ENCODE measurements around the gene ORM2. TPM values are rescaled to one million over a fixed set of nuclear protein-coding genes. Genes with fewer than 3 reads are reported as not detected.
"Not testable (repeated sequence)": the region's sequence is repeated elsewhere in the genome, so short reads cannot be mapped to it uniquely, and the experiment has no call there.

ORM2 gene
- total RNA-seq, 4 donors from 2014 or later = 6.3 to 15.6 TPM; not detected in 2

GRCh38 chr9:114330636-114331035 lies 967 bp downstream of the ORM2 start:
- Histone ChIP-seq H3K36me3 (no peaks in the 10 kb centered on the region), H3K4me3 (no peak overlapping the region), H3K9me3 (no peaks in the 10 kb centered on the region), H3K27me3 (no peaks in the 10 kb centered on the region), H3K4me1 (no peaks in the 10 kb centered on the region), H3K27ac (no peak overlapping the region)
- intact Hi-C loops (cut with DNase I; ENCODE audit: low total_unique reads) (no loop called here), in situ Hi-C loops (cut with MboI; ENCODE audit: low sequenced_read_pairs in 4 of 4) (no loop called here)
- no peak for TF ChIP-seq CTCF (IDR thresholded peaks at IDR 0.05 in 4 of 5, conservative IDR thresholded peaks at IDR 0.05 in 1 of 5)
- ATAC-seq (no peak), DNase-seq (no peak)

- H3K4me3 ChIP-seq; H3K27ac ChIP-seq; intact Hi-C loops (cut with DNase I; ENCODE audit: low total_unique reads); H3K4me1 ChIP-seq; H3K27me3 ChIP-seq; in situ Hi-C loops (cut with MboI; ENCODE audit: low sequenced_read_pairs in 4 of 4); H3K9me3 ChIP-seq; H3K36me3 ChIP-seq; ATAC-seq; DNase-seq: not testable (repeated sequence)
Observed at GRCh38 chr9:114331229-114332195, 1.8 kb downstream of the ORM2 start.

GRCh38 chr9:114332474-114333040 lies 2.9 kb downstream of the ORM2 start:
- H3K4me1 ChIP-seq; ATAC-seq; H3K27me3 ChIP-seq; DNase-seq; H3K9me3 ChIP-seq; intact Hi-C loops (cut with DNase I; ENCODE audit: low total_unique reads); H3K4me3 ChIP-seq; in situ Hi-C loops (cut with MboI; ENCODE audit: low sequenced_read_pairs in 4 of 4); H3K27ac ChIP-seq; H3K36me3 ChIP-seq: not testable (repeated sequence)

GRCh38 chr9:114333718-114334117 lies 4.0 kb downstream of the ORM2 start:
- H3K36me3 ChIP-seq; H3K9me3 ChIP-seq; in situ Hi-C loops (cut with MboI; ENCODE audit: low sequenced_read_pairs in 4 of 4); H3K4me1 ChIP-seq; H3K27ac ChIP-seq; DNase-seq; H3K4me3 ChIP-seq; intact Hi-C loops (cut with DNase I; ENCODE audit: low total_unique reads); ATAC-seq; H3K27me3 ChIP-seq: not testable (repeated sequence)

GRCh38 chr9:114334490-114334889 lies 4.8 kb downstream of the ORM2 start:
- intact Hi-C loops (cut with DNase I; ENCODE audit: low total_unique reads) (no loop called here), in situ Hi-C loops (cut with MboI; ENCODE audit: low sequenced_read_pairs in 4 of 4) (no loop called here)
- H3K4me1 ChIP-seq = no peaks in the 10 kb centered on the region
- H3K36me3 ChIP-seq = no peaks in the 10 kb centered on the region
- no peaks in the 10 kb centered on the region for H3K9me3 ChIP-seq
- no peaks in the 10 kb centered on the region for H3K27me3 ChIP-seq
- TF ChIP-seq POLR2A (IDR thresholded peaks at IDR 0.05) (no peak), CTCF (IDR thresholded peaks at IDR 0.05 in 4 of 5, conservative IDR thresholded peaks at IDR 0.05 in 1 of 5) (no peak)
- no peak overlapping the region for H3K27ac ChIP-seq
- DNase-seq (no peak), ATAC-seq (no peak)
- H3K4me3 ChIP-seq = no peak overlapping the region

- in situ Hi-C loops (cut with MboI; ENCODE audit: low sequenced_read_pairs in 4 of 4) (no loop called here), intact Hi-C loops (cut with DNase I; ENCODE audit: low total_unique reads) (no loop called here)
- no peak for ATAC-seq
- Histone ChIP-seq H3K9me3 (no peaks in the 10 kb centered on the region), H3K4me3 (no peak overlapping the region), H3K27me3 (no peaks in the 10 kb centered on the region), H3K36me3 (no peaks in the 10 kb centered on the region), H3K27ac (no peak overlapping the region), H3K4me1 (no peaks in the 10 kb centered on the region)
- TF ChIP-seq CTCF (IDR thresholded peaks at IDR 0.05 in 4 of 5, conservative IDR thresholded peaks at IDR 0.05 in 1 of 5) = no peak
- TF ChIP-seq POLR2A (IDR thresholded peaks at IDR 0.05) = no peak
- no peak for DNase-seq
Observed at GRCh38 chr9:114335745-114336144, 6.1 kb downstream of the ORM2 start.
